Panc1 (cell line): ENCODE data around the gene NOS1AP. TPM values are rescaled to one million over a fixed set of nuclear protein-coding genes. Genes with fewer than 3 reads are reported as not detected.

Source experiments
- ATAC-seq: fragments of 200-7000 bp; cut with Tn5 transposase; 2 replicates; pipeline ENCODE4 v1.9.1; 2020; ENCODE audit warnings: mild to moderate bottlenecking, moderate library complexity
- BruUV-seq: library from RNA; stranded (reverse); fragments of 400-500 nt; replicated peaks from 2 replicates; lab custom pipeline; 2021; lab: Mats Ljungman, UMichigan
- CTCF ChIA-PET: fragments of 300-600 bp; sonication (Branson Sonifier 250); formaldehyde crosslinking; loops from one replicate; lab custom pipeline; 2022; ENCODE audit warnings: antibody characterized with exemption; lab: Charles Lee
- POLR2A ChIA-PET: fragments of 300-600 bp; sonication (Branson Sonifier 250); formaldehyde crosslinking; loops from one replicate; lab custom pipeline; 2022; ENCODE audit warnings: antibody characterized with exemption; lab: Charles Lee
- DNase-seq: peaks from one replicate; pipeline ENCODE4 v3.0.0-alpha.2; 2010; ENCODE audit warnings: low read depth, low spot score
- H3K27ac ChIP-seq: 2 replicates; pipeline ENCODE4 v1.5.1; 2011; ENCODE audit warnings: mild to moderate bottlenecking, low read length, inconsistent platforms
- H3K27me3 ChIP-seq: fragments of 200-500 bp; sonication (Bioruptor generic); 2 replicates; pipeline ENCODE4 v1.6.0; 2014; ENCODE audit warnings: low read length, inconsistent platforms; ENCODE audit not compliant: control insufficient read depth, insufficient read depth
- H3K36me3 ChIP-seq: fragments of 200-500 bp; sonication (Bioruptor generic); 2 replicates; pipeline ENCODE4 v1.5.1; 2014; ENCODE audit warnings: inconsistent platforms, mild to moderate bottlenecking, low read length, moderate library complexity; ENCODE audit not compliant: control insufficient read depth, insufficient read depth
- H3K4me1 ChIP-seq: 2 replicates; pipeline ENCODE4 v1.5.1; 2011; ENCODE audit warnings: inconsistent platforms, mild to moderate bottlenecking, low read length, moderate library complexity; ENCODE audit not compliant: control insufficient read depth, insufficient read depth
- H3K4me3 ChIP-seq, 2 experiments: 2 replicates each; pipeline ENCODE4 v1.5.1; 2011 to 2012; ENCODE audit warnings: low read depth in 2 of 2, low read length in 2 of 2, mild to moderate bottlenecking in 2 of 2, inconsistent platforms in 1 of 2, moderate library complexity in 1 of 2
- H3K9me3 ChIP-seq: fragments of 200-500 bp; sonication (Bioruptor generic); 2 replicates; pipeline ENCODE4 v1.5.1; 2014; ENCODE audit warnings: low read depth, mild to moderate bottlenecking, inconsistent platforms, low read length, moderate library complexity; ENCODE audit not compliant: control insufficient read depth, insufficient read depth
- CTCF ChIP-seq: fragments of 450-650 bp; IDR thresholded peaks from 2 replicates; pipeline ENCODE4 v1.5.1; 2017; ENCODE audit warnings: mild to moderate bottlenecking
- POLR2AphosphoS5 ChIP-seq: IDR thresholded peaks from 2 replicates; pipeline ENCODE4 v1.6.1; 2012; ENCODE audit warnings: mild to moderate bottlenecking, low read depth, low read length, moderate library complexity
- REST ChIP-seq, 2 experiments: IDR thresholded peaks; 2 replicates each; pipeline ENCODE4 v1.6.1; 2011 to 2012; ENCODE audit warnings: low read depth in 2 of 2, control low read depth in 1 of 2, low read length in 1 of 2, mild to moderate bottlenecking in 1 of 2, moderate library complexity in 1 of 2; ENCODE audit not compliant: insufficient read depth in 1 of 2
- SIN3A ChIP-seq: IDR thresholded peaks from 2 replicates; pipeline ENCODE4 v1.6.1; 2012; ENCODE audit warnings: low read depth, mild to moderate bottlenecking, low read length, moderate library complexity, borderline replicate concordance; ENCODE audit not compliant: insufficient read depth
- TCF7L2 ChIP-seq: IDR thresholded peaks from 2 replicates; pipeline ENCODE4 v1.6.1; 2011; ENCODE audit warnings: mild to moderate bottlenecking, low read depth, low read length, inconsistent platforms
- in situ Hi-C: cut with HindIII; loops from 2 replicates; pipeline ENCODE4 v1.10.0; 2016; ENCODE audit warnings: low sequenced_read_pairs, low pct_unique_long_range_greater_than_20kb
- intact Hi-C: fragments of 100-400 bp; cut with micrococcal nuclease; formaldehyde crosslinking; loops from one replicate; pipeline ENCODE4 v1.10.0; 2022; ENCODE audit not compliant: unreplicated experiment
- total RNA-seq: library from RNA; stranded (reverse); gene quantifications from one replicate; pipeline ENCODE4 v1.2.1, GENCODE V29; 2021; ENCODE audit not compliant: unreplicated experiment

Gene NOS1AP
- total RNA-seq, 1 experiment from 2014 or later, result 27.9 TPM

GRCh38 chr1:162324396-162324795, 254.9 kb downstream of the NOS1AP start:
- in situ Hi-C loops, result no loop called here

GRCh38 chr1:162326559-162326958, 257.1 kb downstream of the NOS1AP start:
- BruUV-seq, result no TSS peak
- TF ChIP-seq TCF7L2 (no peak), POLR2AphosphoS5 (no peak), SIN3A (no peak), REST (IDR thresholded peaks at IDR 0.05; ENCODE audit: insufficient read depth in 1 of 2, low read depth in 2 of 2, low read length in 1 of 2) (no peak), CTCF (no peak)
- ChIA-PET POLR2A (no interaction called here), CTCF (no interaction called here)
- in situ Hi-C loops, result no loop called here
- Histone ChIP-seq H3K4me1 (peaks cover 6% of the 10 kb centered on the region; the same call in 1 of the 2 replicates), H3K36me3 (no peaks in the 10 kb centered on the region), H3K4me3 (no peak overlapping the region), H3K9me3 (no peaks in the 10 kb centered on the region), H3K27ac (no peak overlapping the region), H3K27me3 (no peaks in the 10 kb centered on the region)
- no peak for DNase-seq
- no peak for ATAC-seq
- intact Hi-C loops, result no loop called here

More at GRCh38 chr1:162324396-162324795, 254.9 kb downstream of the NOS1AP start:
- TF ChIP-seq CTCF (no peak), TCF7L2 (no peak), REST (IDR thresholded peaks at IDR 0.05; ENCODE audit: insufficient read depth in 1 of 2, low read depth in 2 of 2, low read length in 1 of 2) (no peak), POLR2AphosphoS5 (no peak), SIN3A (no peak)
- Histone ChIP-seq H3K4me3 (no peak overlapping the region), H3K27me3 (no peaks in the 10 kb centered on the region), H3K36me3 (no peaks in the 10 kb centered on the region), H3K27ac (no peak overlapping the region), H3K9me3 (no peaks in the 10 kb centered on the region), H3K4me1 (peaks cover 6% of the 10 kb centered on the region; the same call in 1 of the 2 replicates)
- BruUV-seq, result no TSS peak
- intact Hi-C loops, result no loop called here
- ATAC-seq (no peak), DNase-seq (no peak)
- ChIA-PET POLR2A (no interaction called here), CTCF (no interaction called here)
